Neural progenitor cell (in vitro differentiated cells): ENCODE data around the gene C3AR1.

ENCODE experiments used
- EZH2 ChIP-seq: fragments of 200-600 bp; sonication (generic); IDR thresholded peaks from 2 replicates; pipeline ENCODE4 v1.6.1; 2017; ENCODE audit warnings: antibody characterized with exemption, mild to moderate bottlenecking, moderate library complexity
- TF ChIP-seq, protein P1 (sequence below): fragments of 200-600 bp; sonication (generic); IDR thresholded peaks from 2 replicates; pipeline ENCODE4 v1.5.1; 2017; ENCODE audit warnings: antibody characterized with exemption, mild to moderate bottlenecking

DNA sequence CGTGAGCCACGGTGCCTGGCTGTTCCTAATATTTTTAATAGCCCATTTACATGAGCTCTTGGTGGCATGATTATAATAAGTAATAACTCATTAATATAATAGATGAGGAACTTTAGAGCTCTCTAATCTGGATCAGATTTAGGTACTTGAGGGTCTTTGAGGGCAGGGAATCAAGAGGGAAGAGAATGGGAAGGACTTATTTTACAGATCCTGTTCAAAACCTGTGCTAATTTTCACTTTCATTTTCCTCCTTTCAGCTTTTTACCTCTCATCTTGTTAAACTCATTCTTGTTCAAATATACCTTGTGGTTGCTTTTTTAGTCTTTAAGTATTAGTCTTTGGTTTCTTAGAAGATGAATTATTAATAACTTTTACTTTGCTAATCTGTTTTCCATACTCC lies 21.5 kb upstream of the C3AR1 start:
- TF ChIP-seq, protein P1, sequence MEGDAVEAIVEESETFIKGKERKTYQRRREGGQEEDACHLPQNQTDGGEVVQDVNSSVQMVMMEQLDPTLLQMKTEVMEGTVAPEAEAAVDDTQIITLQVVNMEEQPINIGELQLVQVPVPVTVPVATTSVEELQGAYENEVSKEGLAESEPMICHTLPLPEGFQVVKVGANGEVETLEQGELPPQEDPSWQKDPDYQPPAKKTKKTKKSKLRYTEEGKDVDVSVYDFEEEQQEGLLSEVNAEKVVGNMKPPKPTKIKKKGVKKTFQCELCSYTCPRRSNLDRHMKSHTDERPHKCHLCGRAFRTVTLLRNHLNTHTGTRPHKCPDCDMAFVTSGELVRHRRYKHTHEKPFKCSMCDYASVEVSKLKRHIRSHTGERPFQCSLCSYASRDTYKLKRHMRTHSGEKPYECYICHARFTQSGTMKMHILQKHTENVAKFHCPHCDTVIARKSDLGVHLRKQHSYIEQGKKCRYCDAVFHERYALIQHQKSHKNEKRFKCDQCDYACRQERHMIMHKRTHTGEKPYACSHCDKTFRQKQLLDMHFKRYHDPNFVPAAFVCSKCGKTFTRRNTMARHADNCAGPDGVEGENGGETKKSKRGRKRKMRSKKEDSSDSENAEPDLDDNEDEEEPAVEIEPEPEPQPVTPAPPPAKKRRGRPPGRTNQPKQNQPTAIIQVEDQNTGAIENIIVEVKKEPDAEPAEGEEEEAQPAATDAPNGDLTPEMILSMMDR, result no peak
- no peak for TF ChIP-seq EZH2
